Body of pancreas (tissue), 4 donors: ENCODE measurements around the gene SDHD.

Experiments used
- POLR2A ChIP-seq, 3 donors: fragments of 450-650 bp; IDR thresholded peaks; one replicate each; pipeline ENCODE4 v1.6.1; 2016; ENCODE audit warnings: antibody characterized with exemption in 3 of 3, mild to moderate bottlenecking in 2 of 3
- TF ChIP-seq, protein P1 (sequence below), 7 experiments: fragments of 450-650 bp in 4 of 7; fragments of 200-600 bp in 3 of 7; sonication (generic) in 3 of 7; IDR thresholded peaks; one replicate each; pipeline ENCODE4 v1.5.1; 2016 to 2019; ENCODE audit warnings: antibody characterized with exemption in 7 of 7

- TF ChIP-seq, protein P1, sequence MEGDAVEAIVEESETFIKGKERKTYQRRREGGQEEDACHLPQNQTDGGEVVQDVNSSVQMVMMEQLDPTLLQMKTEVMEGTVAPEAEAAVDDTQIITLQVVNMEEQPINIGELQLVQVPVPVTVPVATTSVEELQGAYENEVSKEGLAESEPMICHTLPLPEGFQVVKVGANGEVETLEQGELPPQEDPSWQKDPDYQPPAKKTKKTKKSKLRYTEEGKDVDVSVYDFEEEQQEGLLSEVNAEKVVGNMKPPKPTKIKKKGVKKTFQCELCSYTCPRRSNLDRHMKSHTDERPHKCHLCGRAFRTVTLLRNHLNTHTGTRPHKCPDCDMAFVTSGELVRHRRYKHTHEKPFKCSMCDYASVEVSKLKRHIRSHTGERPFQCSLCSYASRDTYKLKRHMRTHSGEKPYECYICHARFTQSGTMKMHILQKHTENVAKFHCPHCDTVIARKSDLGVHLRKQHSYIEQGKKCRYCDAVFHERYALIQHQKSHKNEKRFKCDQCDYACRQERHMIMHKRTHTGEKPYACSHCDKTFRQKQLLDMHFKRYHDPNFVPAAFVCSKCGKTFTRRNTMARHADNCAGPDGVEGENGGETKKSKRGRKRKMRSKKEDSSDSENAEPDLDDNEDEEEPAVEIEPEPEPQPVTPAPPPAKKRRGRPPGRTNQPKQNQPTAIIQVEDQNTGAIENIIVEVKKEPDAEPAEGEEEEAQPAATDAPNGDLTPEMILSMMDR (IDR thresholded peaks at IDR 0.05): no peak
- TF ChIP-seq POLR2A (IDR thresholded peaks at IDR 0.05): no peak
Measured at GRCh38 chr11:112085822-112086421, 751 bp upstream of the SDHD start.
